Measurements from ENCODE around the gene CLMN.

DNA sequence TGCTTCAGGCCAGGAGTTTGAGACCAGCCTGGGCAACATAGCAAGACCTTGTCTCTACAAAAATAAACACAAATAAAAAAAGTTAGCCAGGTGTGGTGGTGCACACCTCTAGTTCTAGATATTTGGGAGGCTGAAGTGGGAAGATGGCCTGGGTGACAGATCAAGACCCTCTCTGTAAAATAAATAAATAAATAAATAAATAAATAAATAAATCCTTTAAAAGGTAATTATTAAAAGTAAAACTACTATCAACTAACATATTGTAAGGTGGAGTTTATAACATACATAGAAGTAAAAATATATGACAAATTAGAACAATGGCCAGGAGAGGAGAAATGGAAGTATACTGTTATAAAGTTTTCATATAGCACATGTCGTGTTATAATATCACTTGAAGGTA lies 33.3 kb upstream of the CLMN start:
- TF ChIP-seq POLR2A (IDR thresholded peaks at IDR 0.05; ENCODE audit: low read depth, low read length) (no peak), POLR2AphosphoS5 (IDR thresholded peaks at IDR 0.05; ENCODE audit: low read depth, low read length) (no peak), TAF1 (IDR thresholded peaks at IDR 0.05; ENCODE audit: low read depth, low read length) (no peak), SPI1 (IDR thresholded peaks at IDR 0.05; ENCODE audit: low read depth, low read length) (no peak)

Measured in GM12891 (cell line).